DOHH2 (cell line): ENCODE data around the gene LYVE1.

Experiments
- H3F3A ChIP-seq: fragments of 200-600 bp; sonication (generic), shearing (Covaris generic); 2 replicates; pipeline ENCODE4 v1.6.0; 2016; ENCODE audit warnings: antibody characterized with exemption, mild to moderate bottlenecking; ENCODE audit not compliant: control insufficient read depth, insufficient read depth
- H3K27ac ChIP-seq: fragments of 200-600 bp; sonication (generic); 2 replicates; pipeline ENCODE4 v1.5.1; 2014; ENCODE audit warnings: low read depth, mild to moderate bottlenecking, low read length, moderate library complexity
- H3K27me3 ChIP-seq: fragments of 200-600 bp; sonication (generic); 2 replicates; pipeline ENCODE4 v1.6.1; 2014; ENCODE audit warnings: mild to moderate bottlenecking, low read length, mixed read lengths; ENCODE audit not compliant: control insufficient read depth
- H3K36me3 ChIP-seq: fragments of 200-600 bp; sonication (generic); 2 replicates; pipeline ENCODE4 v1.6.1; 2014; ENCODE audit warnings: mild to moderate bottlenecking, low read length, moderate library complexity, mixed read lengths; ENCODE audit not compliant: control insufficient read depth
- H3K4me1 ChIP-seq: fragments of 200-600 bp; sonication (generic); 2 replicates; pipeline ENCODE4 v1.6.1; 2014; ENCODE audit warnings: mild to moderate bottlenecking, low read length, mixed read lengths; ENCODE audit not compliant: control insufficient read depth
- H3K4me2 ChIP-seq: fragments of 200-600 bp; sonication (generic); 2 replicates; pipeline ENCODE4 v1.6.0; 2014; ENCODE audit warnings: mild to moderate bottlenecking, low read length, moderate library complexity
- H3K4me3 ChIP-seq: fragments of 200-600 bp; sonication (generic); 2 replicates; pipeline ENCODE4 v1.5.1; 2014; ENCODE audit warnings: mild to moderate bottlenecking, low read length, mixed read lengths
- H3K79me2 ChIP-seq: fragments of 200-600 bp; sonication (generic); 2 replicates; pipeline ENCODE4 v1.6.1; 2014; ENCODE audit warnings: mild to moderate bottlenecking, low read length, mixed read lengths; ENCODE audit not compliant: control insufficient read depth
- H3K9me2 ChIP-seq: fragments of 200-600 bp; sonication (generic); replicated peaks from 2 replicates; pipeline ENCODE4 v1.6.1; 2014; ENCODE audit warnings: mild to moderate bottlenecking, low read length, mixed read lengths; ENCODE audit not compliant: control insufficient read depth
- H3K9me3 ChIP-seq: fragments of 200-600 bp; sonication (generic); 2 replicates; pipeline ENCODE4 v1.6.1; 2014; ENCODE audit warnings: antibody characterized with exemption, low read length, mixed read lengths; ENCODE audit not compliant: control insufficient read depth, insufficient read depth
- H4K20me1 ChIP-seq: fragments of 200-600 bp; sonication (generic); 2 replicates; pipeline ENCODE4 v1.6.0; 2014; ENCODE audit warnings: low read depth, mild to moderate bottlenecking, antibody characterized with exemption, low read length, moderate library complexity; ENCODE audit not compliant: control insufficient read depth, insufficient read depth
- CTCF ChIP-seq: fragments of 200-600 bp; sonication (generic); IDR thresholded peaks from one replicate; pipeline ENCODE4 v1.5.1; 2014; ENCODE audit warnings: antibody characterized with exemption, mild to moderate bottlenecking, low read depth, low read length; ENCODE audit not compliant: poor library complexity, severe bottlenecking
- EZH2phosphoT487 ChIP-seq: fragments of 200-600 bp; sonication (generic); IDR thresholded peaks from 2 replicates; pipeline ENCODE4 v1.6.1; 2017; ENCODE audit warnings: borderline replicate concordance, mild to moderate bottlenecking, antibody characterized with exemption, low read length, moderate library complexity, mixed read lengths

The LYVE1 gene

GRCh38 chr11:10581481-10582019 is 13.1 kb upstream of the LYVE1 start:
- H3K27me3 ChIP-seq: peaks cover 20% of the 10 kb centered on the region; the same call in 1 of the 2 replicates
- peaks cover 4% of the 10 kb centered on the region; the same call in 1 of the 2 replicates for H3K4me1 ChIP-seq
- H3K4me2 ChIP-seq: no peak overlapping the region
- H3K9me2 ChIP-seq: no peaks in the 10 kb centered on the region
- no peak overlapping the region for H3K27ac ChIP-seq
- TF ChIP-seq CTCF (no peak), EZH2phosphoT487 (no peak)
- H3K36me3 ChIP-seq: no peaks in the 10 kb centered on the region
- no peak overlapping the region for H3K4me3 ChIP-seq
- no peaks in the 10 kb centered on the region for H3K79me2 ChIP-seq
- no peaks in the 10 kb centered on the region for H3K9me3 ChIP-seq
- no peaks in the 10 kb centered on the region for H3F3A ChIP-seq
- H4K20me1 ChIP-seq: no peaks in the 10 kb centered on the region

- Histone ChIP-seq H4K20me1 (no peaks in the 10 kb centered on the region), H3K79me2 (no peaks in the 10 kb centered on the region), H3K27ac (no peak overlapping the region), H3K27me3 (peaks cover 20% of the 10 kb centered on the region), H3K9me3 (no peaks in the 10 kb centered on the region), H3F3A (no peaks in the 10 kb centered on the region), H3K4me3 (no peak overlapping the region), H3K4me2 (no peak overlapping the region), H3K4me1 (peaks cover 4% of the 10 kb centered on the region; the same call in 1 of the 2 replicates), H3K9me2 (no peaks in the 10 kb centered on the region), H3K36me3 (no peaks in the 10 kb centered on the region)
- TF ChIP-seq CTCF (no peak), EZH2phosphoT487 (no peak)
These were observed 12.2 kb upstream of the LYVE1 start for GRCh38 chr11:10580623-10581022.

- no peak overlapping the region for H3K4me3 ChIP-seq
- H3K9me3 ChIP-seq: no peaks in the 10 kb centered on the region
- H3K4me1 ChIP-seq: peaks cover 4% of the 10 kb centered on the region; the same call in 1 of the 2 replicates
- TF ChIP-seq EZH2phosphoT487 (no peak), CTCF (no peak)
- no peak overlapping the region for H3K27ac ChIP-seq
- H3K9me2 ChIP-seq: no peaks in the 10 kb centered on the region
- H3F3A ChIP-seq: no peaks in the 10 kb centered on the region
- H4K20me1 ChIP-seq: no peaks in the 10 kb centered on the region
- H3K4me2 ChIP-seq: no peak overlapping the region
- H3K79me2 ChIP-seq: no peaks in the 10 kb centered on the region
- no peaks in the 10 kb centered on the region for H3K36me3 ChIP-seq
- peaks cover 14% of the 10 kb centered on the region for H3K27me3 ChIP-seq
These were observed 11.2 kb upstream of the LYVE1 start for GRCh38 chr11:10579700-10580099.
